SU-DHL-6 (cell line): Measurements from ENCODE around the gene MRE11.

Experiments
- CTCF ChIP-seq: fragments of 200-600 bp; sonication (generic); IDR thresholded peaks from one replicate; pipeline ENCODE4 v1.5.1; 2017; ENCODE audit warnings: antibody characterized with exemption, mild to moderate bottlenecking, low read length, moderate library complexity; ENCODE audit not compliant: insufficient read depth, poor library complexity, severe bottlenecking
- EZH2phosphoT487 ChIP-seq: fragments of 200-600 bp; sonication (generic), shearing (Covaris generic); conservative IDR thresholded peaks from 2 replicates; pipeline ENCODE4 v1.6.1; 2018; ENCODE audit warnings: mild to moderate bottlenecking, antibody characterized with exemption, low read length, moderate library complexity, mixed read lengths

- TF ChIP-seq CTCF (no peak), EZH2phosphoT487 (no peak)
Observed at GRCh38 chr11:94472916-94473799, 20.5 kb downstream of the MRE11 start.
